Neuron (in vitro differentiated cells): ENCODE data around the gene RPTOR.

Experiments used
- H2AFZ ChIP-seq: one replicate; pipeline ENCODE4 v1.6.1; 2013; ENCODE audit warnings: low read depth, mild to moderate bottlenecking, inconsistent platforms, low read length, moderate library complexity
- H3K27me3 ChIP-seq: one replicate; pipeline ENCODE4 v1.6.1; 2013; ENCODE audit warnings: low read length; ENCODE audit not compliant: insufficient read depth
- H3K36me3 ChIP-seq: one replicate; pipeline ENCODE4 v1.6.1; 2013; ENCODE audit warnings: low read length; ENCODE audit not compliant: insufficient read depth
- H3K4me1 ChIP-seq: one replicate; pipeline ENCODE4 v1.6.1; 2013; ENCODE audit warnings: low read length; ENCODE audit not compliant: insufficient read depth
- H3K4me3 ChIP-seq: 2 replicates; pipeline ENCODE4 v1.5.1; 2013; ENCODE audit warnings: mild to moderate bottlenecking, low read length, moderate library complexity
- H3K9me3 ChIP-seq: one replicate; pipeline ENCODE4 v1.6.1; 2013; ENCODE audit warnings: low read length

RPTOR gene

GRCh38 chr17:80878876-80879722 is 334.5 kb downstream of the RPTOR start:
- H3K4me3 ChIP-seq = no peak overlapping the region
- H3K4me1 ChIP-seq = peaks cover 9% of the 10 kb centered on the region
- no peak overlapping the region for H2AFZ ChIP-seq
- H3K9me3 ChIP-seq = no peaks in the 10 kb centered on the region
- H3K27me3 ChIP-seq = no peaks in the 10 kb centered on the region
- peaks cover 13% of the 10 kb centered on the region for H3K36me3 ChIP-seq

- H3K27me3 ChIP-seq = no peaks in the 10 kb centered on the region
- H3K4me1 ChIP-seq = peaks cover 9% of the 10 kb centered on the region
- H3K9me3 ChIP-seq = no peaks in the 10 kb centered on the region
- H2AFZ ChIP-seq = no peak overlapping the region
- peaks cover 22% of the 10 kb centered on the region for H3K36me3 ChIP-seq
- no peak overlapping the region for H3K4me3 ChIP-seq
These were observed 335.3 kb downstream of the RPTOR start for GRCh38 chr17:80879723-80880647.

- no peak overlapping the region for H2AFZ ChIP-seq
- H3K27me3 ChIP-seq = no peaks in the 10 kb centered on the region
- no peaks in the 10 kb centered on the region for H3K9me3 ChIP-seq
- peaks cover 9% of the 10 kb centered on the region for H3K4me1 ChIP-seq
- H3K4me3 ChIP-seq = no peak overlapping the region
- H3K36me3 ChIP-seq = peaks cover 26% of the 10 kb centered on the region
These were observed 336.0 kb downstream of the RPTOR start for GRCh38 chr17:80880648-80880985.

- Histone ChIP-seq H3K36me3 (peaks cover 31% of the 10 kb centered on the region), H3K27me3 (no peaks in the 10 kb centered on the region), H3K9me3 (no peaks in the 10 kb centered on the region), H3K4me1 (peaks cover 9% of the 10 kb centered on the region), H3K4me3 (no peak overlapping the region), H2AFZ (no peak overlapping the region)
These were observed 336.7 kb downstream of the RPTOR start for GRCh38 chr17:80881306-80881705.

- Histone ChIP-seq H3K36me3 (peaks cover 34% of the 10 kb centered on the region), H3K9me3 (no peaks in the 10 kb centered on the region), H3K4me1 (peaks cover 9% of the 10 kb centered on the region), H3K4me3 (no peak overlapping the region), H2AFZ (no peak overlapping the region), H3K27me3 (no peaks in the 10 kb centered on the region)
These were observed 337.7 kb downstream of the RPTOR start for GRCh38 chr17:80882323-80882722.

GRCh38 chr17:80882926-80883685 is 338.5 kb downstream of the RPTOR start:
- Histone ChIP-seq H3K36me3 (peaks cover 34% of the 10 kb centered on the region), H3K4me1 (peaks cover 9% of the 10 kb centered on the region), H2AFZ (no peak overlapping the region), H3K27me3 (no peaks in the 10 kb centered on the region), H3K9me3 (no peaks in the 10 kb centered on the region), H3K4me3 (no peak overlapping the region)

GRCh38 chr17:80883831-80884735 is 339.4 kb downstream of the RPTOR start:
- Histone ChIP-seq H3K9me3 (no peaks in the 10 kb centered on the region), H2AFZ (no peak overlapping the region), H3K4me1 (peaks cover 9% of the 10 kb centered on the region), H3K4me3 (no peak overlapping the region), H3K27me3 (no peaks in the 10 kb centered on the region), H3K36me3 (peaks cover 34% of the 10 kb centered on the region)

- H3K36me3 ChIP-seq = peaks cover 34% of the 10 kb centered on the region
- peaks cover 9% of the 10 kb centered on the region for H3K4me1 ChIP-seq
- H3K27me3 ChIP-seq = no peaks in the 10 kb centered on the region
- H3K9me3 ChIP-seq = no peaks in the 10 kb centered on the region
- no peak overlapping the region for H3K4me3 ChIP-seq
- H2AFZ ChIP-seq = no peak overlapping the region
These were observed 340.2 kb downstream of the RPTOR start for GRCh38 chr17:80884811-80885210.

GRCh38 chr17:80885947-80886582 is 341.4 kb downstream of the RPTOR start:
- Histone ChIP-seq H3K4me1 (peaks cover 5% of the 10 kb centered on the region), H2AFZ (no peak overlapping the region), H3K27me3 (no peaks in the 10 kb centered on the region), H3K4me3 (no peak overlapping the region), H3K36me3 (peaks cover 34% of the 10 kb centered on the region), H3K9me3 (no peaks in the 10 kb centered on the region)

- Histone ChIP-seq H3K9me3 (no peaks in the 10 kb centered on the region), H2AFZ (no peak overlapping the region), H3K36me3 (peaks cover 28% of the 10 kb centered on the region), H3K4me3 (no peak overlapping the region), H3K27me3 (no peaks in the 10 kb centered on the region), H3K4me1 (peaks cover 13% of the 10 kb centered on the region)
These were observed 342.3 kb downstream of the RPTOR start for GRCh38 chr17:80886641-80887573.

GRCh38 chr17:80887639-80888175 is 343.1 kb downstream of the RPTOR start:
- Histone ChIP-seq H2AFZ (no peak overlapping the region), H3K4me3 (no peak overlapping the region), H3K27me3 (no peaks in the 10 kb centered on the region), H3K4me1 (peaks cover 21% of the 10 kb centered on the region), H3K9me3 (no peaks in the 10 kb centered on the region), H3K36me3 (peaks cover 25% of the 10 kb centered on the region)
